Calu3 (cell line): ENCODE results near the gene ZBTB5. TPM values are rescaled to one million over a fixed set of nuclear protein-coding genes. Genes with fewer than 3 reads are reported as not detected.

Source experiments
- BruUV-seq: library from RNA; stranded (reverse); fragments of 400-500 nt; replicated peaks from 2 replicates; lab custom pipeline; 2021; lab: Mats Ljungman, UMichigan
- CTCF ChIA-PET: fragments of 300-600 bp; sonication (Branson Sonifier 250); formaldehyde crosslinking; loops from one replicate; lab custom pipeline; 2022; ENCODE audit warnings: antibody characterized with exemption; lab: Charles Lee
- DNase-seq: peaks from one replicate; pipeline ENCODE4 v3.0.0; 2022
- H3K27ac Mint-ChIP-seq: one replicate; pipeline ENCODE4 v1.8.0; 2022; ENCODE audit warnings: mixed read lengths; ENCODE audit not compliant: unreplicated experiment
- H3K27me3 Mint-ChIP-seq: one replicate; pipeline ENCODE4 v1.8.0; 2022; ENCODE audit warnings: mixed read lengths; ENCODE audit not compliant: unreplicated experiment
- H3K36me3 Mint-ChIP-seq: one replicate; pipeline ENCODE4 v1.8.0; 2022; ENCODE audit warnings: mild to moderate bottlenecking, moderate library complexity, mixed read lengths; ENCODE audit not compliant: insufficient read depth, unreplicated experiment
- H3K4me1 Mint-ChIP-seq: one replicate; pipeline ENCODE4 v1.8.0; 2022; ENCODE audit warnings: mild to moderate bottlenecking, low read depth, mixed read lengths; ENCODE audit not compliant: unreplicated experiment
- H3K4me3 Mint-ChIP-seq: one replicate; pipeline ENCODE4 v1.8.0; 2022; ENCODE audit warnings: mild to moderate bottlenecking, low read depth, moderate library complexity, mixed read lengths; ENCODE audit not compliant: unreplicated experiment
- H3K9me3 Mint-ChIP-seq: one replicate; pipeline ENCODE4 v1.8.0; 2022; ENCODE audit warnings: low read depth, mixed read lengths; ENCODE audit not compliant: unreplicated experiment
- intact Hi-C: fragments of 100-400 bp; cut with micrococcal nuclease; formaldehyde crosslinking; loops from one replicate; pipeline ENCODE4 v1.10.0; 2022; ENCODE audit not compliant: unreplicated experiment
- total RNA-seq: library from RNA; stranded (reverse); gene quantifications from 2 replicates; pipeline ENCODE4 v1.2.3, GENCODE V29; 2022
- TF ChIP-seq, protein P1 (sequence below): fragments of 200-600 bp; IDR thresholded peaks from one replicate; pipeline ENCODE4 v1.8.0; 2022; ENCODE audit warnings: antibody characterized with exemption; ENCODE audit not compliant: unreplicated experiment

Gene ZBTB5
- total RNA-seq, 1 experiment from 2014 or later, result 4.7 TPM

DNA sequence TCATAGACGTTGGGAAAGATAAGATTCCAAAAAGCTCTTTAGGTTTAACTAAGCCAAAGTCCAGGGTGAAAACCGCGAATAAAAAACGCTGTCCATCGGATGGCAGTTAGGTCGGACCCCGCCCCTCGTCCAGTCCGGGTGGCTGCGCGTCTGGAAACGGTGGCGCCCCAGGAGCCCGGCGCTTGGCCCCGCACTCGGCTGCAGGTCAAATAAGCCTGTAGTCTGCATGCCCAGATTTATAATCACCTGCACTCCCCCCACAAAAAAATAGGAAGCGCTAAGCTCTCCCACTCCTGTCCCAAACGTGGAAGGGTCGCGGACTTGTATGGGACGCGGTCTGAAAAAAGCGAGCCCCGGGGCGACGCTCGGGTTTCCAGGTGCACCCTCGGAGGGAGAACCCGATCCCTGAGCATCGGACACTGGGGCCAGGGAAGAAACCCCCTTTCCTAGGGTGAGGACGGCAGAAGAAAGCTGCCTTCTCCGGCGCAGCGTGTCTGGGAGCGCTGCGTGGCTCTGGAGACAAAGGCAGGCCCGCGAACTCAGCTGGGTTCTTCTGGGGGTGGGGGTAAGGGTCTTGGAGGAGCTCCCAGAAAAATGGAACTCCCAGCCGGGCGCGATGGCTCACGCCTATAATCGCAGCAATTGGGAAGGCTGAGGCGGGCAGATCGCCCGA lies 923 bp upstream of the ZBTB5 start:
- Mint-ChIP-seq H3K4me3 (peak overlapping the region; percentile 77), H3K4me1 (no peaks in the 10 kb centered on the region), H3K27me3 (no peaks in the 10 kb centered on the region), H3K36me3 (peaks cover 32% of the 10 kb centered on the region), H3K9me3 (no peaks in the 10 kb centered on the region), H3K27ac (peak overlapping the region; percentile 83)
- BruUV-seq, result TSS peak; percentile 86
- no peak for DNase-seq
- CTCF ChIA-PET, result interaction anchor here (1.7 kb wide), 1 partner anchor 19 kb away, joined by 3 read pairs; the partner anchor contains the start of gene POLR1E
- TF ChIP-seq, protein P1, sequence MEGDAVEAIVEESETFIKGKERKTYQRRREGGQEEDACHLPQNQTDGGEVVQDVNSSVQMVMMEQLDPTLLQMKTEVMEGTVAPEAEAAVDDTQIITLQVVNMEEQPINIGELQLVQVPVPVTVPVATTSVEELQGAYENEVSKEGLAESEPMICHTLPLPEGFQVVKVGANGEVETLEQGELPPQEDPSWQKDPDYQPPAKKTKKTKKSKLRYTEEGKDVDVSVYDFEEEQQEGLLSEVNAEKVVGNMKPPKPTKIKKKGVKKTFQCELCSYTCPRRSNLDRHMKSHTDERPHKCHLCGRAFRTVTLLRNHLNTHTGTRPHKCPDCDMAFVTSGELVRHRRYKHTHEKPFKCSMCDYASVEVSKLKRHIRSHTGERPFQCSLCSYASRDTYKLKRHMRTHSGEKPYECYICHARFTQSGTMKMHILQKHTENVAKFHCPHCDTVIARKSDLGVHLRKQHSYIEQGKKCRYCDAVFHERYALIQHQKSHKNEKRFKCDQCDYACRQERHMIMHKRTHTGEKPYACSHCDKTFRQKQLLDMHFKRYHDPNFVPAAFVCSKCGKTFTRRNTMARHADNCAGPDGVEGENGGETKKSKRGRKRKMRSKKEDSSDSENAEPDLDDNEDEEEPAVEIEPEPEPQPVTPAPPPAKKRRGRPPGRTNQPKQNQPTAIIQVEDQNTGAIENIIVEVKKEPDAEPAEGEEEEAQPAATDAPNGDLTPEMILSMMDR, result no peak
- intact Hi-C loops, result no loop called here

DNA sequence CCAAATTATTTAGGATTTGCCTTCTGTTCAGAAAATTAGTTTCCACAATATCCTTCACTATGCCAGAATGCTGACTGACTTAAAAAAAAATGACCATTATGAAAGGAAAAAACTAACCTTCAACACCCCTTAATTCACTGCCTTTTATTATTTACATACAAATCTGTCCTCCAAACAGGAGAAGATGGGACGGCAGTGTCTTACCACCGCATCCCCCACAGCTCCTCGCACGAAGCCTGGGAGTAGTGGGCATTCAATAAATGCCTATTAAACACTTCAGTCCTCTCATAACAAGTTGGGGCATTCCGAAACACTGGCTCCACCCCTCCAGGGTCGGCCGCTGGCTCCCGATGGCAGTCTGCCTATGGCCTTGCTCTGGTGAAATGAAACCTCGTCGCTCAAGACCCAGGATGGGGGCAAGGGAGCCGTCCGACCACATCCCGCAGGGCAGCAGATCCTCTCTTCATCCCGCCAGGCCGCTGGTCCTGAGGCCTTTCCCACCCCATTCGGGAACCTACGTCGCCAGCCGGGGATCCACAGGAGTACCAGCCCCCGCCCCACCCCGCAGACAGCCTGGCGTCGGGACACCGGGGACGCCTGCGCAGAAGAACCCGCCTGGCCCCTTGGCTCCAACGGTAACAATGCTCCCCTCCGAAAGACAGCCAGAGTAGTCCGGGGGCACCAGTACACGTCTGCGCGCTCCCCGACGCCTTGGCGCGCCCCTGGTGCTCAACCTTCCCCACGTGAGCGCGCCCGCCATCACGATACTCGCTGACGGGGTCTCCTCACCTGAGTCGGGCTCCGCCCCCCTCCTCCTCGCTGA lies 613 bp downstream of the ZBTB5 start:
- intact Hi-C loops, result no loop called here
- TF ChIP-seq, protein P1, result no peak
- Mint-ChIP-seq H3K9me3 (no peaks in the 10 kb centered on the region), H3K36me3 (peaks cover 32% of the 10 kb centered on the region), H3K4me1 (no peaks in the 10 kb centered on the region), H3K27me3 (no peaks in the 10 kb centered on the region), H3K4me3 (peak overlapping the region; percentile 77), H3K27ac (peak overlapping the region; percentile 83)
- no TSS peak for BruUV-seq
- DNase-seq, result no peak
- CTCF ChIA-PET, result interaction anchor here (1.7 kb wide), 1 partner anchor 21 kb away, joined by 3 read pairs; the partner anchor contains the start of gene POLR1E

DNA sequence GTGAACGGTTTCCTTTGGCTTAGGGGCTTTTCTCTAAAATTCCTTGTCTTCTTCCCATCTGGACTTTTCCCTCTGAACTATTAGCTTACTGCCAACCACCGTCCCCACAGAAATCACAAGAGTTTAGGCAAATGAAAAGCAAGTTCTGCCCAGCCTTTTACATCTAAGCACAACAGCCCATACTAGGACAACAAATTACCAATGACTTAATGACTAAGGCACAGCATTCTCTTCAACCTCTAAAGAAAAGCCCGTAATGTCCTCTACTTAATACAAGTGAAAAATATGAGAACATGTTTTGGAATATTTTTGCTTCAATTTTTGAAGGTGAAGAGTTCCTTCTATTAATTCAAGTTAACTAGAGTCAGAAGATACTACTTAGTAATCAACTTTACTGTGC lies 1.2 kb downstream of the ZBTB5 start:
- H3K27me3 Mint-ChIP-seq, result no peaks in the 10 kb centered on the region
- no peaks in the 10 kb centered on the region for H3K9me3 Mint-ChIP-seq
- intact Hi-C loops, result no loop called here
- H3K4me1 Mint-ChIP-seq, result no peaks in the 10 kb centered on the region
- H3K36me3 Mint-ChIP-seq, result peaks cover 32% of the 10 kb centered on the region
- BruUV-seq, result TSS peak; percentile 55
- H3K27ac Mint-ChIP-seq, result no peak overlapping the region
- peak overlapping the region; percentile 77 for H3K4me3 Mint-ChIP-seq
- CTCF ChIA-PET, result no interaction called here
- DNase-seq, result no peak
- TF ChIP-seq, protein P1, result no peak

DNA sequence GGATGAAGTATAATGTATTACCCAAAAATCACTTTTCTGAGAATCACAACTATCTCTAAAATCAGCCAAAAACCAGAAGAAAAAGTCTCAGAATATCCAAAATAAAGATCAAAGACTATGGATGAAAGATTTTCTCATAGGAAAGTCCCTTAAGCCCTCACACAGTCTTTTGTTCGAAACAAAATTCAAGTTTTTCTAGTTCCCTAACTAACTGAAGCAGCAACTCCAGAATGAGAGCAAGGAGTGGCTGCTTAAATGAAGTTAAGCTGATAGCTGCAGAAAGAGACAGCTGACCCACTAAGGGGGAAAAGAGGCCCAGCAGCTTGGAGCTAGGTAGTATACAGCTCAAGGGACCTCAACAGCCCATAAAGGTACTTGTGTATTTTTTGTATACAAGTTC lies 8.4 kb downstream of the ZBTB5 start:
- Mint-ChIP-seq H3K36me3 (no peaks in the 10 kb centered on the region), H3K27me3 (no peaks in the 10 kb centered on the region), H3K9me3 (no peaks in the 10 kb centered on the region), H3K4me3 (no peak overlapping the region), H3K4me1 (peaks cover 9% of the 10 kb centered on the region), H3K27ac (no peak overlapping the region)
- CTCF ChIA-PET, result no interaction called here
- BruUV-seq, result no TSS peak
- DNase-seq, result no peak
- TF ChIP-seq, protein P1, result no peak
- intact Hi-C loops, result no loop called here
